Measurements from ENCODE around the gene ABTB2.

DNA sequence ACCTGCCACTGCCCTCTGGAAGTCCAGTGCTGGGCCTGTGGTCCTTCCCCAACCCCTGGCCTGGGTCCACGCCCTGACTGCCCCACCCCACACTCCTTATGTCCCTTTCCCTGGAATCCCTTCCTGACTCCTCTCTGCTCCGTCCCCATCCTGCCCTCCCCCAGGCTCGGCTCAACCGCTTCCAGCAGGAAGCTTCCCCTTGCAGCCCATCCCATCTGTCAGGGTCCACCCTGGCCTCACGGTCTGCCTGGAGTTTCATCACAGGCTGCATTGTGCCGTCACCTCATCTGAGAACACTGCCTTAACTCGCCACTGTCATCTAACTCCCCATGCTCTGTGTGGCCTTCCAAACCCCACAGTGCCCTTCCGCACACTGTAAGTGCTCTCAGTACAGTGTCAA lies 188.1 kb downstream of the ABTB2 start:
- TF ChIP-seq, protein P1, sequence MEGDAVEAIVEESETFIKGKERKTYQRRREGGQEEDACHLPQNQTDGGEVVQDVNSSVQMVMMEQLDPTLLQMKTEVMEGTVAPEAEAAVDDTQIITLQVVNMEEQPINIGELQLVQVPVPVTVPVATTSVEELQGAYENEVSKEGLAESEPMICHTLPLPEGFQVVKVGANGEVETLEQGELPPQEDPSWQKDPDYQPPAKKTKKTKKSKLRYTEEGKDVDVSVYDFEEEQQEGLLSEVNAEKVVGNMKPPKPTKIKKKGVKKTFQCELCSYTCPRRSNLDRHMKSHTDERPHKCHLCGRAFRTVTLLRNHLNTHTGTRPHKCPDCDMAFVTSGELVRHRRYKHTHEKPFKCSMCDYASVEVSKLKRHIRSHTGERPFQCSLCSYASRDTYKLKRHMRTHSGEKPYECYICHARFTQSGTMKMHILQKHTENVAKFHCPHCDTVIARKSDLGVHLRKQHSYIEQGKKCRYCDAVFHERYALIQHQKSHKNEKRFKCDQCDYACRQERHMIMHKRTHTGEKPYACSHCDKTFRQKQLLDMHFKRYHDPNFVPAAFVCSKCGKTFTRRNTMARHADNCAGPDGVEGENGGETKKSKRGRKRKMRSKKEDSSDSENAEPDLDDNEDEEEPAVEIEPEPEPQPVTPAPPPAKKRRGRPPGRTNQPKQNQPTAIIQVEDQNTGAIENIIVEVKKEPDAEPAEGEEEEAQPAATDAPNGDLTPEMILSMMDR (IDR thresholded peaks at IDR 0.05; ENCODE audit: insufficient read depth, low read length) = no peak
- no peak for TF ChIP-seq SPI1 (IDR thresholded peaks at IDR 0.05; ENCODE audit: borderline replicate concordance, low read depth)
- no peak for TF ChIP-seq POLR2AphosphoS5 (IDR thresholded peaks at IDR 0.05; ENCODE audit: low read depth)
- TF ChIP-seq, protein P2, sequence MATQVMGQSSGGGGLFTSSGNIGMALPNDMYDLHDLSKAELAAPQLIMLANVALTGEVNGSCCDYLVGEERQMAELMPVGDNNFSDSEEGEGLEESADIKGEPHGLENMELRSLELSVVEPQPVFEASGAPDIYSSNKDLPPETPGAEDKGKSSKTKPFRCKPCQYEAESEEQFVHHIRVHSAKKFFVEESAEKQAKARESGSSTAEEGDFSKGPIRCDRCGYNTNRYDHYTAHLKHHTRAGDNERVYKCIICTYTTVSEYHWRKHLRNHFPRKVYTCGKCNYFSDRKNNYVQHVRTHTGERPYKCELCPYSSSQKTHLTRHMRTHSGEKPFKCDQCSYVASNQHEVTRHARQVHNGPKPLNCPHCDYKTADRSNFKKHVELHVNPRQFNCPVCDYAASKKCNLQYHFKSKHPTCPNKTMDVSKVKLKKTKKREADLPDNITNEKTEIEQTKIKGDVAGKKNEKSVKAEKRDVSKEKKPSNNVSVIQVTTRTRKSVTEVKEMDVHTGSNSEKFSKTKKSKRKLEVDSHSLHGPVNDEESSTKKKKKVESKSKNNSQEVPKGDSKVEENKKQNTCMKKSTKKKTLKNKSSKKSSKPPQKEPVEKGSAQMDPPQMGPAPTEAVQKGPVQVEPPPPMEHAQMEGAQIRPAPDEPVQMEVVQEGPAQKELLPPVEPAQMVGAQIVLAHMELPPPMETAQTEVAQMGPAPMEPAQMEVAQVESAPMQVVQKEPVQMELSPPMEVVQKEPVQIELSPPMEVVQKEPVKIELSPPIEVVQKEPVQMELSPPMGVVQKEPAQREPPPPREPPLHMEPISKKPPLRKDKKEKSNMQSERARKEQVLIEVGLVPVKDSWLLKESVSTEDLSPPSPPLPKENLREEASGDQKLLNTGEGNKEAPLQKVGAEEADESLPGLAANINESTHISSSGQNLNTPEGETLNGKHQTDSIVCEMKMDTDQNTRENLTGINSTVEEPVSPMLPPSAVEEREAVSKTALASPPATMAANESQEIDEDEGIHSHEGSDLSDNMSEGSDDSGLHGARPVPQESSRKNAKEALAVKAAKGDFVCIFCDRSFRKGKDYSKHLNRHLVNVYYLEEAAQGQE (IDR thresholded peaks at IDR 0.05; ENCODE audit: insufficient replicate concordance, low read depth) = no peak
